ENCODE results near the gene SLC37A3. TPM values are rescaled to one million over a fixed set of nuclear protein-coding genes. Genes with fewer than 3 reads are reported as not detected.
"Not testable (repeated sequence)": the region's sequence is repeated elsewhere in the genome, so short reads cannot be mapped to it uniquely, and the experiment has no call there.

Gene SLC37A3
- total RNA-seq, 6 donors from 2014 or later, result 28.5 to 71.7 (median 39.0) TPM

DNA sequence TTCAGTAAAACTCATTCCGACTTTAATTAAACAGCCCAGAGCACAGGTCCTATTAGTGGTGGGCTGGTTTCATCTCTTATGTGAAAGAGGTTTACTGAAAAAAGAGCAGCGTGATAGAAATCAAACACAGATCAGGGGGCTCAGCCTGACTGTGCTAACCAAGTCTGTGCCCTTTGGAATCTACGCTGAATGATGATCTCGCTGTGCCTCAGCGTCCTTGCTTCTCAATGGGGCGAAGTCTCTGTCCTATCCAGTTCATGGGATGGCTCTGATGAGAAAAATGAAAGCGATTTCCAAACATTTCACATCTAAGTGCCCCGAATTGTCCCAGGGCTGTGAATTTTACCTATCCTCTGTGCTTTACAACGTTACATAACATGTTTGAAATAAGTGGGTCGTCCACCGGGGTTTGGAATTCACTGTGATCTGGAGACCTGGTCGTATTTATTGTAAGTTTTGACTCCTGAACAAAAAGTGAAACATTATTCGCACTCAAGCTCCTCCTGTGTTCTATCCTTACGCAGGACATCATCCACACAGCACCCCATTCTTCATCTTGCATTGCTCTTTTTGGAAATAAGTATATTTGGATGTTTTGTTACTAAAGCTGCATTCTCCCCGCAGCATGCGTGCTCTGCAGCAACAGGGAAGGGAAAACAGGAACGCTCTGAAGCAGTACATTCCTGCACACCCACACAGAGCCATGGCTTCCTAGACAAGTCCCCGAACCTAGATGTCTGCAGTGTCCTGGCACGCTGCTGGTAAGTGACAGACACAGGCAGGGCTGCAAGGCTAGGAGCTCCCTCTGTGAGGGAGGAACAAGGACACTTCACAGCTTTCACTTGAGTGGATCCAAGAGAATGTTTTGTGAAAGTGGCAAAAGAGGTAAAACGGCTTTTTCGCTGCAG is 83.5 kb downstream of the SLC37A3 start:
- no peaks in the 10 kb centered on the region for H3K27me3 ChIP-seq
- peak in 1 of 2 donors; percentile 31 for DNase-seq
- peaks cover 32 to 35% (median 33%) of the 10 kb centered on the region in 4 donors for H3K4me1 ChIP-seq
- ATAC-seq (ENCODE audit: low FRiP score in 2 of 2), result peak in 1 of 2 donors; percentile 19
- no peaks in the 10 kb centered on the region for H3K36me3 ChIP-seq
- peak overlapping the region; percentile 48 to 82 (median 78) for H3K27ac ChIP-seq
- 67 to 73% methylated on average over 21 of the region's 21 CpGs for WGBS, 2 donors
- peaks cover 0 to 6% (median 3%) of the 10 kb centered on the region in 4 donors for H3K9me3 ChIP-seq
- H3K4me3 ChIP-seq, result no peak overlapping the region
- TF ChIP-seq, protein P1, sequence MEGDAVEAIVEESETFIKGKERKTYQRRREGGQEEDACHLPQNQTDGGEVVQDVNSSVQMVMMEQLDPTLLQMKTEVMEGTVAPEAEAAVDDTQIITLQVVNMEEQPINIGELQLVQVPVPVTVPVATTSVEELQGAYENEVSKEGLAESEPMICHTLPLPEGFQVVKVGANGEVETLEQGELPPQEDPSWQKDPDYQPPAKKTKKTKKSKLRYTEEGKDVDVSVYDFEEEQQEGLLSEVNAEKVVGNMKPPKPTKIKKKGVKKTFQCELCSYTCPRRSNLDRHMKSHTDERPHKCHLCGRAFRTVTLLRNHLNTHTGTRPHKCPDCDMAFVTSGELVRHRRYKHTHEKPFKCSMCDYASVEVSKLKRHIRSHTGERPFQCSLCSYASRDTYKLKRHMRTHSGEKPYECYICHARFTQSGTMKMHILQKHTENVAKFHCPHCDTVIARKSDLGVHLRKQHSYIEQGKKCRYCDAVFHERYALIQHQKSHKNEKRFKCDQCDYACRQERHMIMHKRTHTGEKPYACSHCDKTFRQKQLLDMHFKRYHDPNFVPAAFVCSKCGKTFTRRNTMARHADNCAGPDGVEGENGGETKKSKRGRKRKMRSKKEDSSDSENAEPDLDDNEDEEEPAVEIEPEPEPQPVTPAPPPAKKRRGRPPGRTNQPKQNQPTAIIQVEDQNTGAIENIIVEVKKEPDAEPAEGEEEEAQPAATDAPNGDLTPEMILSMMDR (IDR thresholded peaks at IDR 0.05), result no peak
- TF ChIP-seq EP300 (IDR thresholded peaks at IDR 0.05), result no peak
- TF ChIP-seq POLR2AphosphoS5 (IDR thresholded peaks at IDR 0.05), result no peak
- TF ChIP-seq POLR2A (IDR thresholded peaks at IDR 0.05), result no peak

DNA sequence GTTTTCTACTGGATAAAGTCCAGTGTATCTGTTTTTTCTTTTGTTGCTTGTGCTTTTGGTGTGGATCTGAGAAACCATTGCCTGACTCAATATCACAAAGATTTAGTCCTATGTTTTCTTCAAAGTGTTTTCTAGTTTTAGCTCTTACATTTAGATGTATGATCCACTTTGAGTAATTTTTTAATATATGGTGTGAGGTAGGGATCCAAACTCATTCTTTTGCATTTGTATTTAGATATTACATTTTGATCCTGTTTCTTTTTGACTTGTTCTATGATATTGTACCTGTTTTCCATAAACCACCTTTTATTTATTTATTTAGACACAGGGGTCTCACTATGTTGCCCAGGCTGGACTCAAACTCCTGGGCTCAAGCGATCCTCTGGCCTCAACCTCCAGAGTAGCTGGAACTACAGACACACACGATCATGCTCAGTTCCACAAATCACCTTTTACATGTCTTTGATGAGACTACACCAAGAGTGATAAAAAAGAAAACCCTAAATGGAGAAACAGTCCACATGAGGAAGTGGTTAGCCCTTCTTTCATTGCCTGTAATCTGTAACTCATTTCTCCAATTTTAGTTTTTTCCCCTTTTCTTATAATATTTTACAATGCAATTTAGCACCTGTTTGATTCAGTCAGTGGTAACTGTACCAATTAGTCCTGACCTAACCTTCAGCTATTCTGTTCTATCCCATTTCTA is 86.0 kb downstream of the SLC37A3 start:
- no peak for ATAC-seq (ENCODE audit: low FRiP score in 2 of 2)
- DNase-seq, result no peak
- H3K36me3 ChIP-seq, result no peaks in the 10 kb centered on the region
- WGBS, 2 donors, result 77 to 84% methylated on average over 2 of the region's 2 CpGs
- TF ChIP-seq EP300 (IDR thresholded peaks at IDR 0.05) (no peak), POLR2A (IDR thresholded peaks at IDR 0.05) (no peak), POLR2AphosphoS5 (IDR thresholded peaks at IDR 0.05) (no peak)
- TF ChIP-seq, protein P1 (IDR thresholded peaks at IDR 0.05), result no peak
- peaks cover 0 to 6% (median 3%) of the 10 kb centered on the region in 4 donors for H3K9me3 ChIP-seq
- peak overlapping the region in 1 of 4 donors; percentile 65 for H3K27ac ChIP-seq
- peaks cover 30 to 33% (median 32%) of the 10 kb centered on the region in 4 donors for H3K4me1 ChIP-seq
- H3K27me3 ChIP-seq, result no peaks in the 10 kb centered on the region
- no peak overlapping the region for H3K4me3 ChIP-seq

DNA sequence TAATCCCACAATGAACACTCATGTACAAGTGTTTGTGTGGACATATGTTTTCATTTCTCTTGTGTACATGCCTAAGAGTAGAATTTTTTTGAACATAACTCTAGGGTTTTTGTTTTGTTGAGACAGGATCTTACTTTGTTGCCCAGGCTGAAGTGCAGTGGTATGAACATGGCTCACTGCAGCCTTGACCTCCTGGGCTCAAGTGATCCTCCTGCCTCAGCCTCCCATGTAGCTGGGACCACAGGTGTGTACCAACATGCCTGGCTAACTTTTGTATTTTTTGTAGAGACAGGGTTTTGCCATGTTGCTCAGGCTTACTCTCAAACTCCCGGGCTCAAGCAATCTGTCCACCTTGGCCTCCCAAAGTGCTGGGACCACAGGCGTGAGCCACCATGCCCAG is 87.2 kb downstream of the SLC37A3 start:
- peaks cover 19 to 24% (median 23%) of the 10 kb centered on the region in 4 donors for H3K4me1 ChIP-seq
- not testable (repeated sequence) for ATAC-seq (ENCODE audit: low FRiP score in 2 of 2); H3K9me3 ChIP-seq; H3K36me3 ChIP-seq; H3K4me3 ChIP-seq; H3K27me3 ChIP-seq; H3K27ac ChIP-seq; DNase-seq
- WGBS, 2 donors, result 95 to 96% methylated on average over 2 of the region's 2 CpGs

DNA sequence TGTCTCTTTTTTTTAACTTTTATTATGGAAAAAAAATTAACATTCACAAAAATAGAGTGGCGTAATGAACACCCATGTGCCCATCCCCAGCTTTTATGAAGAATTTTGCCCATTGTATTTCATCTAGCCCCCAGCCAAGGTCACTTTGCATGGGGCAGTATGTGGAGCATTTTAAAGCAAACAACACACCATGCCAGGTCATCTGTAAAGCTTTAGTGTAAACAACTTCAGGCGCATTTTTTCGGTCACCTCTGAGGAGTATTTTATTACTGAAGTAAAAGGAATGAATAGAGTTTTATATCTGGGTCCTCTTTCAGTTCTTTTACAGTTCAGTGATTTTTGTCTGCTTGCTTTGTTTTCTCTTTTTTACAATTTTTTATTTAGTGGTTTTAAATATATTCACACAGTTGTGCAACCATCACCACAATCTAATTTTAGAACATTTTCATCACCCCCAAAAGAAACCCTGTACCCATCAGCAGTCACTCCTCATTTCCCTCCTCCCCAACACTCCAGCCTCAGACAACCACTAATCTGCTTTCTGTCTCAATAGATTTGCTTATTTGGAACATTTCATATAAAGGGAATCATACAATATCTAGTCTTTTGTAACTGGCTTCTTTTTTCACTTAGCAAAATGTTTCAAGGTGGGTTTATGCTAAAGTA is 87.9 kb downstream of the SLC37A3 start:
- H3K27ac ChIP-seq, result no peak overlapping the region
- DNase-seq (no peak), ATAC-seq (ENCODE audit: low FRiP score in 2 of 2) (no peak)
- peaks cover 0 to 6% (median 3%) of the 10 kb centered on the region in 4 donors for H3K9me3 ChIP-seq
- H3K4me3 ChIP-seq, result no peak overlapping the region
- TF ChIP-seq POLR2AphosphoS5 (IDR thresholded peaks at IDR 0.05) (no peak), EP300 (IDR thresholded peaks at IDR 0.05) (no peak), POLR2A (IDR thresholded peaks at IDR 0.05) (no peak)
- TF ChIP-seq, protein P1 (IDR thresholded peaks at IDR 0.05), result no peak
- no peaks in the 10 kb centered on the region for H3K27me3 ChIP-seq
- 43 to 66% methylated on average over 3 of the region's 3 CpGs for WGBS, 2 donors
- no peaks in the 10 kb centered on the region for H3K36me3 ChIP-seq
- peaks cover 12 to 18% (median 16%) of the 10 kb centered on the region in 4 donors for H3K4me1 ChIP-seq

- no peak overlapping the region for H3K27ac ChIP-seq
- 89 to 93% methylated on average over 3 of the region's 3 CpGs for WGBS, 2 donors
- H3K27me3 ChIP-seq, result no peaks in the 10 kb centered on the region
These were observed 90.3 kb downstream of the SLC37A3 start for GRCh38 chr7:140308060-140308459.

More at GRCh38 chr7:140308060-140308459, 90.3 kb downstream of the SLC37A3 start:
- peaks cover 0 to 6% (median 3%) of the 10 kb centered on the region in 4 donors for H3K9me3 ChIP-seq
- peaks cover 0 to 9% (median 3%) of the 10 kb centered on the region in 4 donors for H3K4me1 ChIP-seq
- no peak for TF ChIP-seq EP300 (IDR thresholded peaks at IDR 0.05)
- no peak for TF ChIP-seq POLR2A (IDR thresholded peaks at IDR 0.05)
- no peak for TF ChIP-seq POLR2AphosphoS5 (IDR thresholded peaks at IDR 0.05)
- TF ChIP-seq, protein P1 (IDR thresholded peaks at IDR 0.05), result no peak
- ATAC-seq (ENCODE audit: low FRiP score in 2 of 2) (no peak), DNase-seq (no peak)
- H3K36me3 ChIP-seq, result no peaks in the 10 kb centered on the region
- H3K4me3 ChIP-seq, result no peak overlapping the region

Measured in upper lobe of left lung (tissue), 6 donors.